GM23248 (cell line): ENCODE measurements around the gene DIAPH1.

Experiments
- EZH2 ChIP-seq: fragments of 200-600 bp; sonication (generic); IDR thresholded peaks from 2 replicates; pipeline ENCODE4 v1.6.1; 2018; ENCODE audit warnings: antibody characterized with exemption, mild to moderate bottlenecking; ENCODE audit not compliant: insufficient read depth, poor library complexity, severe bottlenecking
- EZH2phosphoT487 ChIP-seq: fragments of 200-600 bp; sonication (generic); IDR thresholded peaks from 2 replicates; pipeline ENCODE4 v1.6.1; 2018; ENCODE audit warnings: antibody characterized with exemption, moderate library complexity, mild to moderate bottlenecking, low read depth; ENCODE audit not compliant: insufficient read depth

DNA sequence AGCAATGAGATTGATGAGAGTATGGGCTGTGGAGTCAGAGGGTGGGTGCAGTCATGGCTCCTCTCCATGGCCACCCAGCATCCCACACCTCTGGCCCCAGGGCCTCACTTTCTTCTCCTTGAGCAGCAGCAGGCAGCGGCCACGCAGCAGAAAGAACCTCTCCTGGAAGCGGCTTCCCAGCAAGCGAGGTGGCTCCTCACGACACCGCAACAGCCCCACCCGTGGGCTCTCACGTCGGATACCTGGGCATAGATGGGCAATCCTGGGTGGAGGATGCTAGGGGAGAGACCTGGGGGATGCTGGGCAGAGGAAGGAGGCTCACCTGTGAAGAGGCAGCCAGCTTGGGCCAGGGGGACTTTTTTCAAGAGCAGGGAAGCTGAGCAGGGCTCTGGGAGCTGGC lies 37.6 kb upstream of the DIAPH1 start:
- TF ChIP-seq EZH2 (no peak), EZH2phosphoT487 (no peak)
